GM12878 (cell line): ENCODE data around the gene PROSER2. TPM values are rescaled to one million over a fixed set of nuclear protein-coding genes. Genes with fewer than 3 reads are reported as not detected.

Experiments
- ATAC-seq: fragments of 200-7000 bp; cut with Tn5 transposase; 3 replicates; pipeline ENCODE4 v1.9.1; 2020; ENCODE audit warnings: mild to moderate bottlenecking, moderate library complexity
- BruUV-seq: library from RNA; stranded (reverse); fragments of 400-500 nt; replicated peaks from 2 replicates; lab custom pipeline; 2021; lab: Mats Ljungman, UMichigan
- CTCF ChIA-PET: fragments of 300-600 bp; sonication (Branson Sonifier 250); formaldehyde crosslinking; extraction: SDS; loops from one replicate; lab custom pipeline; 2021; ENCODE audit warnings: inconsistent platforms; lab: Yijun Ruan, JAX
- POLR2A ChIA-PET: fragments of 350-600 bp; formaldehyde crosslinking; extraction: SDS; loops from one replicate; lab custom pipeline; 2021; ENCODE audit warnings: inconsistent platforms; lab: Charles Lee
- RAD21 ChIA-PET: fragments of 300-600 bp; sonication (Branson Sonifier 250); formaldehyde crosslinking; loops from one replicate; lab custom pipeline; 2023; ENCODE audit warnings: antibody characterized with exemption; ENCODE audit not compliant: unreplicated experiment; lab: Charles Lee
- SMC1A ChIA-PET: fragments of 300-600 bp; sonication (Branson Sonifier 250); formaldehyde crosslinking; loops from one replicate; lab custom pipeline; 2023; ENCODE audit not compliant: unreplicated experiment, uncharacterized antibody; lab: Charles Lee
- DNase-seq: peaks from one replicate; pipeline ENCODE4 v3.0.0-alpha.2; 2011; ENCODE audit warnings: low read depth, low spot score
- FAIRE-seq: peaks from 3 replicates; lab custom pipeline; 2011; peaks lifted over from hg19 to GRCh38; lab: Jason Lieb, UNC
- H2AFZ ChIP-seq: 2 replicates; pipeline ENCODE4 v1.6.0; 2011; ENCODE audit warnings: low read depth, low read length, control low read depth; ENCODE audit not compliant: control insufficient read depth
- H3K27ac ChIP-seq: 2 replicates; pipeline ENCODE4 v1.5.1; 2011; ENCODE audit warnings: control low read depth; ENCODE audit not compliant: control insufficient read depth, insufficient read depth
- H3K27me3 ChIP-seq, 2 experiments: replicated peaks in 1 of 2; 2 replicates each; pipeline versions ENCODE4 v1.6.0 to v1.6.1; 2011; ENCODE audit warnings: low read length in 1 of 2; ENCODE audit not compliant: control insufficient read depth in 2 of 2, insufficient read depth in 2 of 2
- H3K36me3 ChIP-seq, 2 experiments: 2 replicates each; pipeline ENCODE4 v1.5.1; 2011; ENCODE audit warnings: low read length in 1 of 2; ENCODE audit not compliant: control insufficient read depth in 2 of 2, insufficient read depth in 2 of 2
- H3K4me1 ChIP-seq: 2 replicates; pipeline ENCODE4 v1.6.1; 2011; ENCODE audit warnings: mild to moderate bottlenecking, low read length, moderate library complexity, mixed read lengths; ENCODE audit not compliant: control insufficient read depth, insufficient read depth
- H3K4me2 ChIP-seq: 2 replicates; pipeline ENCODE4 v1.6.0; 2011; ENCODE audit warnings: control low read depth; ENCODE audit not compliant: control insufficient read depth, insufficient read depth
- H3K4me3 ChIP-seq: fragments of 200-600 bp; sonication (generic); 2 replicates; pipeline ENCODE4 v1.5.1; 2016
- H3K79me2 ChIP-seq: 2 replicates; pipeline ENCODE4 v1.6.0; 2011; ENCODE audit warnings: low read length; ENCODE audit not compliant: control insufficient read depth, insufficient read depth
- H3K9ac ChIP-seq: 2 replicates; pipeline ENCODE4 v1.8.0; 2011; ENCODE audit warnings: low read length, control low read depth, mixed read lengths; ENCODE audit not compliant: control insufficient read depth, insufficient read depth
- H3K9me3 ChIP-seq: replicated peaks from 3 replicates; pipeline ENCODE4 v1.5.1; 2011; ENCODE audit warnings: mild to moderate bottlenecking, low read length; ENCODE audit not compliant: control insufficient read depth, insufficient read depth
- H4K20me1 ChIP-seq: 2 replicates; pipeline ENCODE4 v1.6.0; 2011; ENCODE audit not compliant: control insufficient read depth, insufficient read depth
- BHLHE40 ChIP-seq, 2 experiments: fragments of 450-650 bp in 1 of 2; IDR thresholded peaks; 2 replicates each; pipeline ENCODE4 v1.6.1; 2011 to 2017; ENCODE audit warnings: low read depth in 2 of 2, borderline replicate concordance in 1 of 2, improper control_type of control experiment in 1 of 2, low read length in 1 of 2, mild to moderate bottlenecking in 1 of 2
- CHD2 ChIP-seq: IDR thresholded peaks from 2 replicates; pipeline ENCODE4 v1.6.1; 2011; ENCODE audit warnings: low read depth, low read length, improper control_type of control experiment, borderline replicate concordance
- CUX1 ChIP-seq: IDR thresholded peaks from 2 replicates; pipeline ENCODE4 v1.6.1; 2012; ENCODE audit warnings: improper control_type of control experiment, low read depth, low read length; ENCODE audit not compliant: insufficient replicate concordance
- EP300 ChIP-seq, 2 experiments: fragments of 150-350 bp in 1 of 2; IDR thresholded peaks; 2 replicates each; pipeline ENCODE4 v1.6.1; 2011 to 2012; ENCODE audit warnings: low read depth in 2 of 2, low read length in 2 of 2, borderline replicate concordance in 1 of 2, improper control_type of control experiment in 1 of 2, inconsistent platforms in 1 of 2; ENCODE audit not compliant: control insufficient read depth in 1 of 2
- GABPA ChIP-seq: IDR thresholded peaks from 2 replicates; pipeline ENCODE4 v1.6.1; 2014; ENCODE audit warnings: antibody characterized with exemption, low read depth, mild to moderate bottlenecking, inconsistent platforms
- PKNOX1 ChIP-seq: fragments of 450-650 bp; IDR thresholded peaks from 2 replicates; pipeline ENCODE4 v1.6.1; 2016; ENCODE audit warnings: mild to moderate bottlenecking
- PML ChIP-seq: IDR thresholded peaks from 2 replicates; pipeline ENCODE4 v1.6.1; 2012; ENCODE audit warnings: low read length, inconsistent platforms
- SIX5 ChIP-seq: IDR thresholded peaks from 2 replicates; pipeline ENCODE4 v1.6.1; 2011; ENCODE audit warnings: mild to moderate bottlenecking, low read depth, low read length, moderate library complexity; ENCODE audit not compliant: severe bottlenecking
- YY1 ChIP-seq: IDR thresholded peaks from 2 replicates; pipeline ENCODE4 v1.6.1; 2011; ENCODE audit warnings: low read depth, mild to moderate bottlenecking, low read length
- ZBTB40 ChIP-seq: fragments of 450-650 bp; IDR thresholded peaks from 2 replicates; pipeline ENCODE4 v1.6.1; 2016; ENCODE audit warnings: mild to moderate bottlenecking, moderate library complexity, borderline replicate concordance
- WGBS: methylation state at CpG from one replicate; pipeline ENCODE4 v1.1.6; 2016; ENCODE audit warnings: low lambda C conversion rate; ENCODE audit not compliant: insufficient replicate concordance, insufficient coverage; ENCODE audit errors: missing lambda C conversion rate; 5-methylcytosine and 5-hydroxymethylcytosine counted together
- in situ Hi-C: fragments of 300-500 bp; cut with MboI; formaldehyde crosslinking; loops from 9 replicates; pipeline ENCODE4 v1.14.3; 2018; ENCODE audit warnings: mixed read lengths
- intact Hi-C: fragments of 100-400 bp; cut with micrococcal nuclease; formaldehyde crosslinking; loops from one replicate; pipeline ENCODE4 v1.14.2; 2022; ENCODE audit not compliant: unreplicated experiment
- polyA plus RNA-seq, 11 experiments: library from polyadenylated mRNA; depleted of rRNA in 4 of 11; unstranded in 6 of 11; stranded (reverse) in 5 of 11; fragments of >200 nt; fragmentation: Nextera tagmentation in 4 of 11; fragmentation: Illumina TruSeq in 1 of 11; extraction: Ambion mirVana in 4 of 11; extraction: Trizol in 1 of 11; gene quantifications; 1 replicate in 1 of 11; 2 replicates in 10 of 11; pipeline versions ENCODE4 v1.2.1 to v1.2.3, GENCODE V29; 2011 to 2016; ENCODE audit warnings: inconsistent platforms in 2 of 11, missing spikeins in 2 of 11, low read depth in 1 of 11
- total RNA-seq, 4 experiments: library from RNA; depleted of rRNA in 3 of 4; stranded (reverse); fragments of >200 nt in 3 of 4; fragmentation: Illumina TruSeq in 1 of 4; extraction: Trizol in 1 of 4; gene quantifications; 2 replicates each; pipeline versions ENCODE4 v1.2.1 to v1.2.3, GENCODE V29; 2013 to 2021

PROSER2 gene
- total and polyA plus RNA-seq, 10 of the 15 experiments (the other 5 are each of a cell fraction or from before 2014, with no cell fraction given) = 0.04 to 0.25 (median 0.07) TPM; not detected in 6

- TF ChIP-seq ZBTB40 (no peak), YY1 (no peak)
Observed at GRCh38 chr10:11822026-11822756, 965 bp upstream of the PROSER2 start (continued).

- ChIA-PET SMC1A (no interaction called here), CTCF (interaction anchor here (1.3 to 1.9 kb wide), 2 partner anchors 98 to 308 kb away, joined by 3 to 4 read pairs; no protein-coding TSS in a partner anchor), POLR2A (no interaction called here), RAD21 (interaction anchor here (0.6 kb wide), 1 partner anchor 69 kb away, joined by 3 read pairs; no protein-coding TSS in a partner anchor)
- in situ Hi-C loops = no loop called here
- Histone ChIP-seq H3K9ac (no peak overlapping the region), H3K79me2 (no peaks in the 10 kb centered on the region), H3K4me1 (no peaks in the 10 kb centered on the region), H3K27me3 (peaks cover 5 to 6% of the 10 kb centered on the region in 2 experiments; a peak in 3 of 4 replicates), H4K20me1 (no peaks in the 10 kb centered on the region), H3K27ac (no peak overlapping the region), H3K9me3 (no peaks in the 10 kb centered on the region), H3K36me3 (no peaks in the 10 kb centered on the region), H2AFZ (no peak overlapping the region), H3K4me2 (no peak overlapping the region), H3K4me3 (peak overlapping the region; percentile 41; the same call in 1 of the 2 replicates)
- BruUV-seq = no TSS peak
- no peak for DNase-seq
- no peak for FAIRE-seq
- 78% methylated on average over 7 of the region's 8 CpGs for WGBS
- intact Hi-C loops = no loop called here
- ATAC-seq = no peak
- TF ChIP-seq SIX5 (no peak), CHD2 (no peak), PKNOX1 (no peak), EP300 (IDR thresholded peaks at IDR 0.05; ENCODE audit: borderline replicate concordance in 1 of 2, control insufficient read depth in 1 of 2, low read depth in 2 of 2, low read length in 2 of 2) (no peak), CUX1 (no peak), PML (no peak), BHLHE40 (IDR thresholded peaks at IDR 0.05; ENCODE audit: borderline replicate concordance in 1 of 2, low read depth in 2 of 2, low read length in 1 of 2) (no peak), GABPA (no peak)
- TF ChIP-seq, all 136 proteins: peak for 0
Observed at GRCh38 chr10:11822809-11823121, 391 bp upstream of the PROSER2 start.
